ENCODE data around the gene ATP8A2. TPM values are rescaled to one million over a fixed set of nuclear protein-coding genes. Genes with fewer than 3 reads are reported as not detected.

ATP8A2 gene
- total and polyA plus RNA-seq, 10 of the 15 experiments (the other 5 are each of a cell fraction or from before 2014, with no cell fraction given): 0.01 to 0.04 (median 0.04) TPM; not detected in 7

GRCh38 chr13:25673711-25674110 is 301.9 kb downstream of the ATP8A2 start:
- TF ChIP-seq ZSCAN29 (IDR thresholded peaks at IDR 0.05) (no peak), PML (IDR thresholded peaks at IDR 0.05; ENCODE audit: low read length) (no peak), ZNF592 (IDR thresholded peaks at IDR 0.05) (no peak), SRF (IDR thresholded peaks at IDR 0.05; ENCODE audit: low read depth in 2 of 2, low read length in 2 of 2) (no peak), NBN (IDR thresholded peaks at IDR 0.05) (no peak), NFYA (IDR thresholded peaks at IDR 0.05; ENCODE audit: borderline replicate concordance, low read depth, low read length) (no peak), ZZZ3 (IDR thresholded peaks at IDR 0.05; ENCODE audit: control insufficient read depth, insufficient read length, low read depth) (no peak), CHD2 (IDR thresholded peaks at IDR 0.05; ENCODE audit: borderline replicate concordance, low read depth, low read length) (no peak), SUZ12 (IDR thresholded peaks at IDR 0.05; ENCODE audit: unreplicated experiment) (no peak), RCOR1 (conservative IDR thresholded peaks at IDR 0.05; ENCODE audit: low read depth, low read length) (no peak), IRF4 (IDR thresholded peaks at IDR 0.05; ENCODE audit: low read depth, low read length) (no peak), MYC (IDR thresholded peaks at IDR 0.05; ENCODE audit: insufficient read depth, insufficient read length, insufficient replicate concordance, low read length, severe bottlenecking) (no peak), HDGF (IDR thresholded peaks at IDR 0.05) (no peak), TCF3 (IDR thresholded peaks at IDR 0.05; ENCODE audit: borderline replicate concordance, insufficient read depth, low read depth, low read length) (no peak), JUNB (IDR thresholded peaks at IDR 0.05) (no peak), TCF7 (IDR thresholded peaks at IDR 0.05; ENCODE audit: borderline replicate concordance) (no peak)
- no peak for FAIRE-seq

More at GRCh38 chr13:25673711-25674110, 301.9 kb downstream of the ATP8A2 start:
- ChIA-PET RAD21 (ENCODE audit: unreplicated experiment) (no interaction called here), CTCF (no interaction called here), SMC1A (ENCODE audit: uncharacterized antibody, unreplicated experiment) (no interaction called here), POLR2A (no interaction called here)
- ATAC-seq (no peak), DNase-seq (ENCODE audit: low read depth, low spot score) (no peak)
- Histone ChIP-seq H3K9me3 (replicated peaks; ENCODE audit: control insufficient read depth, insufficient read depth, low read length) (no peaks in the 10 kb centered on the region), H3K79me2 (ENCODE audit: control insufficient read depth, insufficient read depth, low read length) (no peaks in the 10 kb centered on the region), H3K4me1 (ENCODE audit: control insufficient read depth, insufficient read depth, low read length) (no peaks in the 10 kb centered on the region), H3K9ac (ENCODE audit: control insufficient read depth, insufficient read depth, low read length) (no peak overlapping the region), H3K27me3 (replicated peaks in 1 of 2; ENCODE audit: control insufficient read depth in 2 of 2, insufficient read depth in 2 of 2, low read length in 1 of 2) (no peaks in the 10 kb centered on the region), H3K4me3 (no peak overlapping the region), H2AFZ (ENCODE audit: control insufficient read depth, low read depth, low read length) (no peak overlapping the region), H3K27ac (ENCODE audit: control insufficient read depth, insufficient read depth) (no peak overlapping the region), H4K20me1 (ENCODE audit: control insufficient read depth, insufficient read depth) (no peaks in the 10 kb centered on the region), H3K4me2 (ENCODE audit: control insufficient read depth, insufficient read depth) (no peak overlapping the region), H3K36me3 (ENCODE audit: control insufficient read depth in 2 of 2, insufficient read depth in 2 of 2, low read length in 1 of 2) (no peaks in the 10 kb centered on the region)
- intact Hi-C loops (cut with micrococcal nuclease; ENCODE audit: unreplicated experiment) (no loop called here), in situ Hi-C loops (cut with MboI) (no loop called here)
- 68% methylated on average over 5 of the region's 5 CpGs for WGBS (ENCODE audit: insufficient coverage, insufficient replicate concordance, low lambda C conversion rate, missing lambda C conversion rate)
- BruUV-seq (replicated peaks): no TSS peak

Data from GM12878 (cell line).